ENCODE results near the gene ARMCX2.
"Not testable (repeated sequence)": the region's sequence is repeated elsewhere in the genome, so short reads cannot be mapped to it uniquely, and the experiment has no call there.

Gene ARMCX2

DNA sequence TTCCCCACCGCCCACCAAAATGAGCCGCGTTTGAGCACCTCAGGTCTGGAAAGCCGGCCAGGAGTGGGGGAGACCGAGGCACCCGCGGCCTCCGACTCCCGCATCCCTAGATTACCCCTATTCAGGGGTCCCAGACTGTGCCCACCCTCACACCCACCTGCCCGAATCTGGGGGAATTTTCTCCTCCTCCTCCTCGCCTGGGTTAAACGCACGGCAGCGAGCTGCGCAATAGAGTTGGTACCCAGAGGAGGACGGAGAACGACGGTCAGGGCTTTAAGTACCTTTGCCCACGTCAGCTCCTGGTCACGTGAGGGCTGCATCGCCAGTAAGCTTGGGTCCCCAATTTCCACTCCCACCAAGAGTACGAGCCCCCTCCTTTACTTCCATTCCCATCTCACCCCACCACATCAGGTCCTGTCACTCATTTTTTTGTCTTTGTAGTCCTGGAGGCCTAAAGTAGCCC is at the start of gene ARMCX2:
ARMCX2 (minus strand) TSS at position 250 of the 463 bp plus-strand sequence. CDS start 2,262 bp downstream, outside the sequence.
- DNase-seq (ENCODE audit: low read depth in 2 of 2): no peak

DNA sequence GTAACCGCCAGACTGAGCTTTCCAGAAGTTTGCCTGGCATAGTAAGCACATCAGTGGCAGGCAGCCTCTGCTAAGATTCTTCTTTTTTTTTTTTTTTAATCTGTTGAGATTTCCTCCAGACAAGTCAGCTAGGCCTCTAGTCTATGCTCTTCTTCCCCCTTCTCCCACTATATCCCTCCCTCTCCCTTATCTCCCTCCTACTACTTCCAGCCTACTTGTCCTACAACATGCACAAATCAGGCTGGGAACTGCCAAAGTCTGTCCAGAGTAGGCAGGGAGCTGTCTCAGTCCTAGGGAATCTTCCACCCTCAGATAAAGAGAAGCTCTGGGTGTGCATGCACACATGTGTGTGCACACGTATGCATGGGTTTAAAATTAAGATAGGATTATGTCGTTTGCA is 49.7 kb upstream of the ARMCX2 start:
- no peak for DNase-seq (ENCODE audit: low read depth in 2 of 2)

DNA sequence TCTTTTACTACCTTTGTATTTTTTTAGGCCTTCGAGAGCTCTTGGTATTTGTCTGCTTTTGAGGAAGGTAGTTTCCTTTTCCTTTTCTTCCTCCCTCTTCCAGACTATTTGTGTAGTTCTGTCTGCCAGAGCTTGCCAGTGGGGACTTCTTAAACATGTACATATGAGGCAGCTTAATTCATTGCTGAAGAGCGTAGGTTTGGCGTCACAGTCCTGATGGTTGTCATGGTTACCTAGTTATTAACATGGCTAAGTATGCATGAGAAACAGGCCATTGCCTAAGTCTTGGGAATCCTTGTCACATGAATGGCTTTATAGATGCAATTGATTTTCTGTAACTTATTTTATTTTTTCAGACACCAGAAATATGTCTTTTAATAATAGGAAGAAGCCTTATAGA is 48.5 kb upstream of the ARMCX2 start:
- DNase-seq (ENCODE audit: low read depth in 2 of 2): no peak

DNA sequence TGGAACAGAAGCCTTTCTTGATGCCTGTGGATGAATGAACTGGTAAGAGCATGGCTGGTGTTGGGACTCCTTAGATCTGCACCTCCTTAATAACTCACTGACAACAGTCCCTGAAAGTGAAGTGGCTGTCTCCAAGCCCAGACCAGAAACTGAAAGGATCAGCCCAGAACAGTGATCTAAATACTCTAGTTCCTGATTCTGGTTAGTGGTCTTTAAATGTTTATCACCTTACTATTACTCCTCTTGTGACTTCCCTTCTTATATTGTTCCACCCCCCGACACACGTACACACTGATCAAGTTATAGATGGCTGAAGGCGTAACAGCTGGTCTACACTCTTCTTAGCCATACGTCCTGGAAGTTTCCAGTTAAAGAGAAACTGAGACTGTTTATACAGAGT is 33.8 kb upstream of the ARMCX2 start:
- no peak for DNase-seq (ENCODE audit: low read depth in 2 of 2)

DNA sequence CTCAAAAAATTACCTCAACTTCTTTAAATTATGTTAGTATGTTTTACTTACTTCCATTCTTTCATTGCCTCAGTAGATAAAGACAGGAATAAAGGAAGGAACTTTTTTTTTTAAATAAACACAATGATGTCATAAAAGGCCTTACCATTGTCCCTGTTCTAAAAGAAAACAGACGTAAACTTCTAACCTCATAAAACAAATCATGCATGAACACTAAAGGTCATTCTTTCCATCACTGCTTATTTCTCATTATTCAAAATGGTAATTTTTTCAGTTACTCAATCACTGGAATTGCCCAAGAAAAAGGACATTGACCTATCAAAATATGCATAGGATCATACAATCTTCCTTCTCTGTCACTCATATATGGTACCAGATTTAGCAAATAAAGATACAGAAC is 32.2 kb upstream of the ARMCX2 start:
- no peak for DNase-seq (ENCODE audit: low read depth in 2 of 2)

DNA sequence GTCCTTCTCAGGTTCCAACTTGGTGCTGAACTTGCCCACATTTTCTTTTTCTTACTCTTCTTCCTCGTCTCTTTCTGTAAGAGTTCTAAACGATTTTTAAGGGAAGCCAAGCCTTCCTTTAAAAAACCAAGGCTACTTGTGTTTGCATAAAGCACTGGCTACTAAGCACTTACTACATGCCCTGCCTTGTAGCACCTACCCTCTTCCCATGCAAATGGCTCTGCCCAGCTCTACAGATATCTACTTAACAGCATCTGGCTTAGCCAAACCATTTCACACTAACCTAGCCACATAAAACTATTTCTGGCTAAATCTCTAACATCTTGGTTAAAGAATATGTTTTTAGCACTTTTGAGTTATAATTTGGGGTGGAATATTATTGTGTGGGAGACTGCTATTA is 26.9 kb upstream of the ARMCX2 start:
- no peak for DNase-seq (ENCODE audit: low read depth in 2 of 2)

DNA sequence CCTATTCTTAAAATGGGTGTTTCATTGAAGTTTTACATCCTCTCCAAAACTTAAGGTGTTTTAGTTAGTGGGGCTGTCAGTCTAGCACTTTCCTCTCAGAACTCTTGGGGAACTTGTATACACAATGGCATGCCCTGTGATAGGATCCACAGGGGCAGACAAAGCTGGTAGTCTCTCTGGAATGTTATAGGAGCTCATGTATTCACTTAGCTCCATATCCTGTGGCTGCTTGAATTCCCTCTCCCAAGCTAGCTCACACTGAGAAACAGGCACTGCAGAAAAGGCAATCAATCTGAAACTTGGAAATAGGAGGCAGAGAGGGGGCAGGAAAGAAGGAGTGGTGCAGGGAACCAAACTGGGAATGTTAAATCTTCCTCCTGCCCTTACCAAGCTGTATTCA is 26.3 kb upstream of the ARMCX2 start:
- DNase-seq (ENCODE audit: low read depth in 2 of 2): no peak

DNA sequence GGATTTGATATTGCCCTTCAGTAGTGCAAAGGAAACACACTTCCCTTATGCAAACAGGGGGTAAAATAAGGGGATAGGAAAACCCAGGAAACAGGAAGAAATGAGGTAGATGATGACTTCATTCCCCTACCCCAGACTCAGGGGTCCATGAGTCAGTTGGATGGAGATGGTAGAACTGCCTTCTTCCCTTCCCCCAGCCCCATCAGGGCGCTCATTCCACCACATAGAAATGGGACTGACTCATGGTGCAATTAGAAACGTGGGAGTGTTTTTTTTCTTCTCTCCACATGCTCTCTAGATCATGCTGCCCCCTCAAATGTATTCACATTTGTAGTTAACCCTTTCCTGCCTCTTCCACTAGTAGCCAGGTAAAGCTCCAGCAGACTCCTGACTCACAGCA is 23.1 kb upstream of the ARMCX2 start:
- DNase-seq (ENCODE audit: low read depth in 2 of 2): no peak

DNA sequence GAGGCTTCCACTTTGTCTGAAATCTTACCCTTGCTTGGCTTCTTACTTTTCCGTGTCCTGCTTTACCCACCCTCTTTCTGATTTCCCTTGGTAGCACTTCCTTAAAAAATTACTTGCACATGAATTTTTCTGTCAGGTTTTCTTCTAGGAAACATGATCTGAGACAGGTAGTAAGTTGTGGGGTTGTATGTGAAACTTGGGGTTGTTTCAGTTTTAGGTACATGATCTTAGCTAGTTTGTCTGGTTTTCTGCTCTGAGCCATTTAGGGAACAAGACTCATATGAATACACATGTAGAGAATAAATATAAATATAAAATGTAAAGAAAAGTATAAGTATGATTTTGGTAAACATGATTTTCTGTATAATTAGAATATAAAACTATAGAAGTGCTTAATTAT is 17.4 kb upstream of the ARMCX2 start:
- no peak for DNase-seq (ENCODE audit: low read depth in 2 of 2)

DNA sequence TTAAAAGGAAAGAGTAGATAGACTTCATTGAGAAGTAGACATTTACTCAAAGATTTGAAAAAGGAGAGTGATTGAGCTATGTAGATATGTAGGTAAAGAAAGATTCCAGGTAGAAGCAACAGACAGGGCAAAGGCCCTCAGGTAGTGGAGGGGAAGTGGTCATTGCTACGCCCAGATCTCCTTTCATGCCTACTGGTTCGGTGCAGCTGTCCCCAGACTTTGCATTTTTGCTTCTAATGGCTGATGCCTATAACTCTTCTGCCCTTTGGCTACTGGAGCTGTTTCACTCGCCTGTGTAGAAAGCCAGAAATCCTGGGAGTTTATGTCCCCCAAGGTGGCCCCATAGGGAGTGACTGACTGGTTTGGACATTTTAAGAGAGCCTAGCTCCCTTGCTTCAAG is 16.9 kb upstream of the ARMCX2 start:
- DNase-seq (ENCODE audit: low read depth in 2 of 2): no peak

DNA sequence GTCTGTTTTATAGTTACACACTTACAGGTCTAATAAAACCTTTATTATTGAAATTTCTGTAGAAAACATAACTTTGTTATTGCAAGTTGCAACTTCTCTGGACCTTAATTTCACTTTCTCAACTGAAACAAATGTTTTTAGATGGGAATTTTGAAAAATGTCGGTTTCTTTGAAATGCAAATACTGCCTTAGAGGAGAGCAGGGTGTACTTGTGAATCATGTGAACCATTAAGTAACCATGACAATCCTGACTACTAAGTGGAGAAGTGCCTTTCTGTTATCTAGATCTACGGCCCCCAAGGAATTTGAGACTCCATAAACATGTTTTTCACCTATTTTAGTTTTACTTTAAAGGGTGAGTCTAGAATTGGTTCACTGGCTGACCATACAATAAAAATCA is 8.5 kb upstream of the ARMCX2 start:
- no peak for DNase-seq (ENCODE audit: low read depth in 2 of 2)

DNA sequence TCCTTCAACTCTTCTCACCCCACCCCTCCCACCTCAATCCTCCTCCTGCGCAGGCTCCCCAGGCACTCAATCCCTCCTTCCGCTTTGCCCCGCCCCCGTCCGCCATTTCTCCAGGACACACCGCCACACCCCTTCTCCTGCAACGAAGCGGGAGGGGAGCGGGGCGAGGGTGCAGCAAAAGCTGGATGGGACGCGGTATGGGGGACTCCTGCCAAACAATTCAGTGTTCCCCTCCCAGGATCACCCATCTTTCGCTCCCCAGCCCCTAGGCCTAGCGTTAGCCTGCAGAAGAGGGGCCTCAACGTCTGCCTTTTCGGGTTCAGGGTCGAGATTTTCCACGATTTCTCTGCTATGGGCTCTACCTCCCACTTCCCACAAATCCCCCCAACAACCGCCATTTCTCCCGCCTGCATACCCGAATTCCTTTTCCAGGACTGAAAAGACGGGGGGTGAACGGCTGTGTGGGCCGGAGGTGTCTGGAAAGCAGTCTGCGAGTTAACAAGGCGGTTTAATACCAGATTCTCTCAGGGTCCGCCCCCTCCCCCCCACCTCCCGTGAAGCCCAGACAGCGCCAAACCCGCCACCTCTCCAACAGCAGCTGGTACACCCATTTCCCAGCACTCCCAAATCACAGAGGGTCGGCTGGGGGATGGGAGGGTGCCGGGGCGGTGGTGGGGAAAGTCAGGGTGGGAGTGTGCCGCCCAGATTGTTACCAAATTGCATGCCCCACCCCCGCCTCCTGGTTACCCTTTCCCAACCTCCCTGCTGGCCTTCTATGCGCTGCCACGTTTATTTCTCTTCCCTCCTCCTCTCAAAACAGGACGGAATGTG is 774 bp downstream of the ARMCX2 start:
- DNase-seq (ENCODE audit: low read depth in 2 of 2): peak in 1 of 2 donors; percentile 25

DNA sequence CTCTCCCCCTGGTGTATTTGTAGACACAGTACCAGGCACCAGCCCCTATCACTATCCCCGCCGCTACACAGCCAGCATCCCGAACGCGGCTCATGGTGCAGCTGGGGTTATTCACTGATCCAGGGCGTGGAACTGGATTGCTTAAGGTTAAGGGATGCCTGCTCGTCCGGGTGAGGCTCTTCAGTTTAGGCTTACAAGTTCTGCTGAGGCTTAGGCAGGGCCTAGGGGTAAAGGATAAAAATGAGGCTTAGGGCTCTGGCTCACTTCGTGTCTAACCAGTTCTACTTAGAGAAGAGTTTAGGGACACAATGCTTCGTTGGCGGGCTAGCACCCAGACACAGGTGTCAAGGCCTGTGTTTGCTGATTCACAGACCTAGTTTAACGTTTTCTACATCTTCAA is 2.2 kb downstream of the ARMCX2 start:
- DNase-seq (ENCODE audit: low read depth in 2 of 2): no peak

DNA sequence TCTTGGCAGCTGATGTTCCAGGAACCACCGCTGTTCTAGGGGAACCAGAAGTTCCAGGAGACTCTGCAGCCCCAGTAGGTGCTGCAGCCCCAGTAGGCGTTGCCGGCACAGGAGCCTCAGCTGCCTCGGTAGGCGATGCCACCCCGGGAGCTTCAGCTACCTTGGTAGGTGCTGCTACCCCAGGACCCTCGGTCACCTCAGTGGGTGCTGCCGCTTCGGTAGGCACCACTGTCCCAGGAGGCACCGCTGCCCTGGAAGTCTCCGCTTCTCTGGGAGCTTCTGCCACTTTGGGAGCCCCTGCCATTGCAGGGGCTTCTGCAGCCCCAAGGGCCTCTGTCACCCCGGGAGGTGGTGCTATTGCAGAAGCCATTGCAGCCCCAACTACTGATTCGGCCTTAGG is 2.8 kb downstream of the ARMCX2 start:
- no peak for DNase-seq (ENCODE audit: low read depth in 2 of 2)

DNA sequence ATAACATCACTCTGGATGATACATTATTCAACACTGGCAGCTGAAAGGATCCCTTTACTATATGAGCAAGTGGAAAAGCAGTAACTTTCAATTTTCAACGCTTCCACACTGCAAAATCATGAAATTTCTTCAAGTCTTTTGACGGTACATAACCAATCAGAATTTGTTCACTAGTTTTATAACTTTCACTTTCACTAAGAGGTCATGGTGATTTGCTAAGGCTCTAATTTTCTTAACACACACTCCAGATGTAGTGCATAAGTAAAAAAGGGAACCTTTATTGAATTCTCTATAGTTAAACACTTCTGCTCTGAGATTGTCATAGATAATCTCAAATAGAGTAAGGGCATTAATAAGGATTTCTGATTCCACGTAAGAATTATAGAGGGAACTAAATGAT is 4.1 kb downstream of the ARMCX2 start:
- no peak for DNase-seq (ENCODE audit: low read depth in 2 of 2)

DNA sequence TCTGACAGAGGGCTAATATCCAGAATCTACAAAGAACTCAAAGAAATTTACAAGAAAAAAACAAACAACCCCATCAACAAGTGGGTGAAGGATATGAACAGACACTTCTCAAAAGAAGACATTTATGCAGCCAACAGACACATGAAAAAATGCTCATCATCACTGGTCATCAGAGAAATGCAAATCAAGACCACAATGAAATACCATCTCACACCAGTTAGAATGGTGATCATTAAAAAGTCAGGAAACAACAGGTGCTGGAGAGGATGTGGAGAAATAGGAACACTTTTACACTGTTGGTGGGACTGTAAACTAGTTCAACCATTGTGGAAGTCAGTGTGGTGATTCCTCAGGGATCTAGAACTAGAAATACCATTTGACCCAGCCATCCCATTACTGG is 11.9 kb downstream of the ARMCX2 start:
- not testable (repeated sequence) for DNase-seq (ENCODE audit: low read depth in 2 of 2)

DNA sequence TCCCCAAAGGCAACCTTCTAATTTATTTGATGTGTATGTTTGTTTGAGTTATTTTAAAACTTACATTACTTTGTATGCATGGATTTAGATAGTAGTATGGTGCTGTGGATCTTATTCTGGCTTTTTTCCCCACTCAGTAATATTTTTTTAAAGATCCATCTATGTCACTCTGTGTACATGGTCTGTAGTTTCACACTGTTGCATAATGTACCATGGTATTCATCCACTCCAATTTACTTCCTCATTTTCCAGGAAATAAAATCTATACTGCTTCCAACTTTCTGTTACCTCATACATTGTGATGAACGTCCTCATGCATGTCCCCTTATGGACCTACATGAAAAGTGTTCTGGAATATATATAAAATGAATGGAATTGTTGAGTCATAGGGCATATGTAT is 17.6 kb downstream of the ARMCX2 start:
- DNase-seq (ENCODE audit: low read depth in 2 of 2): no peak

DNA sequence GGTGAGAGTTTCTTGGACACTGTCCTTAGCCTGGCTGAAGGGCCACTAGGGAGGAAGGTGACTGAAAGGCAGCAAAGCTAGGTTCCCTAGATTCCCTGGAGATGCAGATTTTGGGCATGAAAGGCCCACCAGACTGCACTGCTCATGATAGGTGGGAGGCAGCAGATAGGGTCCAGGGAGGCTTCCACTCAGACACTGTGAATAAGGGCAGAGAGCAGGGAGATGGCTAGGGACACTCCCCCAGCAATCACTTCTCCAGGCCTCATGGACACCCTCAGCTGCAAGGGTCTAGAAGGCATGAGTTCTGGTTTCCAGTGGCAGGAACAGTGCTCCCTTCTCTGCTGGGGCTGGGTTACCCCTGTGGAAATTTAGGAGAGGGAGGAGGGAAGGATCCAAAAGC is 20.1 kb downstream of the ARMCX2 start:
- no peak for DNase-seq (ENCODE audit: low read depth in 2 of 2)

DNA sequence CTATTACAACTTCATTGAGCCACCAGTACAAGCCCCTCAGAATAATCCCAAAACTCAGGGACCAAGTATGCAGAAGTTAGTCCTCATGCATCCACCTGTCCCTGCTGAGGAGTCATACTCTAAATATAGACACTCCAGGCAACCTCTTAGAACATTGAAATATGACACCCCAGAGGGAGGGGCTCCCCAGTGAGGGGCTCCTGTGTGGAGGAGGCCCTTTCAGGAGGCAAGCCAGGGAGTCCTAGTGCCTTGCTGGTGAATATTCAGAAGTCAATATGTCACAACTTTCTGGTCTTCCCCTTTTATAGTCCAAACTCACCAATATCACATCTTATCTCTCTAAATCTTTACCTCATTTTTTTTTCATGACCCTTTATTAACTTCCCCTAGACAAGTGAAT is 40.3 kb downstream of the ARMCX2 start:
- no peak for DNase-seq (ENCODE audit: low read depth in 2 of 2)

DNA sequence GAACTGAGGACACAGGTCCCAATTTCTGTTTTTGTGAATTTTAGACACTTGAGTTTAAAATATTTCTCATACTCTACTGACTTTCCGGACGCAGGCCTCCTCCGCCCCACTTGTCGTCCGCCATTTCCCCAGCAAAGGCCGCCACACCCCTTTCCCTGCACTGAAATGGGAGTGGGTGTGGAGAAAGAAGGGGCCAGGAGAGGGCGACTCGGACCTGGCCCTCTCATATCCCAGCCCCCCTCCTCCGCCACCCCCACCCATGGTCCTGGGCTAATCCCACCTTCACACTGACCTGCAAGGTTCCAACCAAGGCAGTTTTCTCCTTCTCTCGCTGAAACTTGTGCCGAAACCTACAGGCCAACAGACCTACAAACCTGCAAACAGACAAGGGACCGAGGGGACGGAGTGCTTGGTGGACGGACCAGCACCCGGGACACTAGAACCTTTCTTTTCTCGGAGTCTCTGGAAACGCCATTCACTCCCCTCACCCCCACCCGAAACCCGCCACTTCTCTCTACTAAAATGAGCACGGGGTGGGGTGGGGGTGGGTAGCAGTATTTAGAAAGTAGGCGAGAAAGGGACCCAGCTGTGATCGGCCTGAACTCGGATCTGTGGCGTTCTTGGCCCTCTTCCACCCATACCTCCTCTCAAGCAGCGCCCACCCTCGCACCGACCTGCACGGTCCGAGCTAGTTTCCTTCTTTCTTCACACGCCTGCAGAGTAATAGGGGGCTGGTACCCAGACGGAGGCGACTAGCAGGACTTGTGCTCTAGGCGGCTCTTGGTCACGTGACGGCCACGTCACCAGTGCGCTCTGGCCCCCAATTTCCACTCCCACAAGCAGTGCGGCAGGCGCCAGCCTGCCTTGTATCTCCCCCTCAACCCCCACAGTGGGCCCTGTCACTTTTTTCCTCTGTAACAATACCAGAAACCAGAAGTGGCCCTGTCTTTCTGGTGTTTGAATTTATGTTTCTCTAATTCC is 42.1 kb downstream of the ARMCX2 start, which contains the start of gene ARMCX6:
ARMCX6 (minus strand) TSS at position 790 of the 981 bp plus-strand sequence. CDS start 1,380 bp downstream, outside the sequence.
- peak in 1 of 2 donors; percentile 27 for DNase-seq (ENCODE audit: low read depth in 2 of 2)

DNA sequence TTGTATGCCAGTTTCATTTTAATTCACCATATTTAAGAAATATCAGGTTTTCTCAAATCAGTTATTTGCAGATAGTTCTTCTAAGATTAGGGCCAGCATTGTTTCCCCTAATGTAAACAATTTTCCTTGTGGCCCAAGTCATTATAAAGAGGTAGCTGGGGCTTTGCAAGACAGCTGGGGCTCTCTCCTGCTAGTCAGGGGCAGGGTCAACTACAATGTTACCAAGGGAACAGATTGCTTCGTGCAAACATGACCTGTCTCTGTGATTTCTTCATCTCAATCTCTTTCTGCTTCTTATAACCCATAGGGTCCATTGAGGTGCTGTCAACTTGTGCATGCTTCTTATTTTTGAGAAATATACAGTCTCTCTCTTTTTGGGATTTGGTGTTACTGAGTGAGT is 53.9 kb downstream of the ARMCX2 start:
- no peak for DNase-seq (ENCODE audit: low read depth in 2 of 2)
